ENCODE measurements around the gene ZNF664.

DNA sequence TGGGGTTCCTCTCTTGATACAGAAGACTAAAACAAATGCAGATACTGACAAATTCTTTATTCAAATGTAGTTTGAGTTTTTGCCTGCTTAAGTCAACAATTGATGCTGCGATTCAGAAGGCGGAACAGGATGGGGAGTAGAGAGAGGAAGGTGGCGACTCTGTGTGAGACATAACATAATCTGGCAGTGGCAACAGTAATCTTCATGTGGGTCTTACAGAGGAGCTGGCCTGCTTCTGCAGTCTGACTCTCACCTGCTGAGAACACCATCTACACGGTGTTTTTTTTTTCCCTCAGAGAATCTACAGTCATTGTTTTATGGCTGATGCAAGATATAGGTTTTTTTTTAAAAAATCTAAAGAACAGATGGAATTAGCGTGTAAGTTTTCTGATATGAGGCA is 10.5 kb upstream of the ZNF664 start:
- TF ChIP-seq, protein P1, sequence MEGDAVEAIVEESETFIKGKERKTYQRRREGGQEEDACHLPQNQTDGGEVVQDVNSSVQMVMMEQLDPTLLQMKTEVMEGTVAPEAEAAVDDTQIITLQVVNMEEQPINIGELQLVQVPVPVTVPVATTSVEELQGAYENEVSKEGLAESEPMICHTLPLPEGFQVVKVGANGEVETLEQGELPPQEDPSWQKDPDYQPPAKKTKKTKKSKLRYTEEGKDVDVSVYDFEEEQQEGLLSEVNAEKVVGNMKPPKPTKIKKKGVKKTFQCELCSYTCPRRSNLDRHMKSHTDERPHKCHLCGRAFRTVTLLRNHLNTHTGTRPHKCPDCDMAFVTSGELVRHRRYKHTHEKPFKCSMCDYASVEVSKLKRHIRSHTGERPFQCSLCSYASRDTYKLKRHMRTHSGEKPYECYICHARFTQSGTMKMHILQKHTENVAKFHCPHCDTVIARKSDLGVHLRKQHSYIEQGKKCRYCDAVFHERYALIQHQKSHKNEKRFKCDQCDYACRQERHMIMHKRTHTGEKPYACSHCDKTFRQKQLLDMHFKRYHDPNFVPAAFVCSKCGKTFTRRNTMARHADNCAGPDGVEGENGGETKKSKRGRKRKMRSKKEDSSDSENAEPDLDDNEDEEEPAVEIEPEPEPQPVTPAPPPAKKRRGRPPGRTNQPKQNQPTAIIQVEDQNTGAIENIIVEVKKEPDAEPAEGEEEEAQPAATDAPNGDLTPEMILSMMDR (IDR thresholded peaks at IDR 0.05; ENCODE audit: low read depth, low read length): no peak
- TF ChIP-seq EZH2phosphoT487 (IDR thresholded peaks at IDR 0.05; ENCODE audit: low read depth): no peak
